Renal cortex interstitium (tissue), 11 donors: ENCODE results near the gene KDM4D. TPM values are rescaled to one million over a fixed set of nuclear protein-coding genes. Genes with fewer than 3 reads are reported as not detected.

Source experiments
- DNase-seq, 11 donors: peaks; one replicate each; pipeline ENCODE4 v3.0.0-alpha.2; 2013; ENCODE audit warnings: low read depth in 9 of 11, low spot score in 4 of 11; ENCODE audit errors: extremely low read depth in 1 of 11
- polyA plus RNA-seq, 3 donors: library from polyadenylated mRNA; unstranded; fragments of 120-200 nt; gene quantifications; one replicate each; pipeline ENCODE4 v1.2.1, GENCODE V29; 2013; ENCODE audit not compliant: insufficient read length in 3 of 3

Gene KDM4D
- polyA plus RNA-seq, 3 donors: 2.0 to 2.1 (median 2.0) TPM

- no peak for DNase-seq
Observed at GRCh38 chr11:94941131-94941530, 32.4 kb upstream of the KDM4D start.

DNA sequence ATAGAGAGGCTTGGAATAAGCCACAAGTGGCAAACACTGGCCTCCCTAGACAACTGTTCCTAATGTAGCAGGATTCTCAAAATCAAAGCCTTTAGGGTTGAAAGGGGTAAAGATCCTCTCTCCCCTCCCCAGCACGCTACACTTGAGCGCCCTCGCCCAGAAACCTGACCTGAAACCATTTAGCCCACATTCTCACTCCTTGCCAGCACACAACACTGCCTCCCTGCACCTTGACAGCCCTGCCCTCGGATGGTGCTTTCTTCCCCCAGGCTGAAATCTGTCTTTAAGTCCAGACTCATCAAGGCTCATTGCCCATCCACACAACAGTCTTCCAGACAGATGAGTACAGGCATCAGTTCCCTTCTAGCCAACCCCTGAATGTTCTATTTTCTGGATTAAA lies 26.7 kb upstream of the KDM4D start:
- DNase-seq: no peak

DNA sequence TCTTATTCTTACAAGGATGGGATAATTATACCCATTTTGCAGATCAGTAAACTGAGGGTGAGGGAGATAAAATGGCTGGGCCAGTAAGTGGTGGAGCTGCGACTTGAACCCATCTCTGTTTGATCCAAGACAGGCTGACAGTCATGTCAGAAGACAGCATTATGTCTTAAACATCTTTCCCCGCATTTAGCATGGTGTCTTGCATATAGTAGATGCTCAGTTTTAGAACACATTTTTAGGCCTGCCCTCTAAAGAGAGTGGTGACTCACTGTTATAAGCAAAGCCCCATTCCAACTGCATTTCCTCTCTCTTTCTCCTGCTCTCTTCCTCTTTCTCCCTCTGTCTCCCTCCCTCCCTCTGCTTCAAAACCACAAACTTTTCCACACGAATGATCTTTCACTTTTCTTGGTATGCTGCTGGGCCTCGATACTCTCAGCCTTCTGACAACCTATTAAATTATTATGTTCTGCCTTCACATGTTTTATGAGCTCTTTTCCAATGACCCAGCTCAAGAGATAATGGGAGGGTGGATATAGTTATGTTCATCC lies 25.4 kb upstream of the KDM4D start:
- DNase-seq: no peak

DNA sequence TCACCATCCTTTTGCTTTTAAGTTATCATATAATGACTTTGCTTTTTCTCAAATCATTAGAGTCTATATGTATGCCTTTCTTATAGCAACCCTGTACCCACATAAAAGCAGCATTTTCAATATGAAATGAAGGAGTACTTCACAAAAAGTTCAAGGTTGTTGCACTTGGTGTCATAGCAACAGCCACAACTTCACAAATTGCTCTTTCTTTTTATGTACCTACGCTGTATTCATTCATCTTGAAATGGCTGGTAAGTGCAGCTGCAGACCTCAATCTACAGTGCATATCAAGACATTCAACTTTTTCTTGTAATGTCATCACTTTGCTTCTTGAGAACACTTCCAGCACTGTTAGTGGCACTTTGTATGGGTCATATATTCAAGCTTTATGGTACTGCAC lies 18.8 kb upstream of the KDM4D start:
- no peak for DNase-seq

DNA sequence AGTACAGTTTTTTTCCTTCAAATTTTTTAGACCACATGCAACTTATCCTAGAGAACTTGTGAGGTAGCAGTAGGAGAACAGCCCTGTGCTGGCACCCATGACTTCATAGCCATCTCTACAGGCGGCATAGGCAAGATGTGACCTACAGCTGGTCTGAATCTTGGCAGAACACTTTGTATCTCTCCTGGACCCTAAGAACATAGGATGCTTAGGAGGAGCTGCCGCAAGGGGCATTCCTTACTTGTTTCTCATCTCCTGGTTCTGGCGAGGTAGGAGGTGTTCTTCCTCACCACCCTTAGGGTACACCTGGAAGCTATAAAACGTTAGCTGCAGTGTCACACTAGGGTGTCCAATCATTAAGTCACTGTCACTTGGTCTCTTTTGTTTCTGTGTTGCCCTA lies 16.5 kb upstream of the KDM4D start:
- DNase-seq: no peak

GRCh38 chr11:94958121-94958696 lies 15.3 kb upstream of the KDM4D start:
- no peak for DNase-seq

GRCh38 chr11:94959179-94959578 lies 14.3 kb upstream of the KDM4D start:
- no peak for DNase-seq

- DNase-seq: no peak
Observed at GRCh38 chr11:94960488-94960887, 13.0 kb upstream of the KDM4D start.

DNA sequence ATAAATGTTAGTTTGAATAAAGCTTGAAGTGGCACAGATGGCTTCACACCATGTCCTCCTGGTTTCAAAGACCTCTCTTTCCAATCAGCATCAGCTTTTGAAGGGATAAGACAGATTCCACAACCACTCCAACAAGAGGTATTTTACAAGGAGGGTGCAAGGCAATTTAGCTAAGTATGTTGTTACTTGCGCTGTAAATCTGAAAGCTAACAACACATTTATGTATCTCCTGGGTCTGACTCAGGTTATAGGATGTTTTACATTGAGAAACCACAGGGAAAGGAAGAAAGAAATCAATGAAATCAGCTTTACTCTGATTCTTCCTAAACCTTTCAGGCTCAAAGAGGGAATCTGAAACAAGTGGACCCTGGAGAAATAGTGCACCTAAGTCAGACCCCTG lies 12.3 kb upstream of the KDM4D start:
- no peak for DNase-seq

DNA sequence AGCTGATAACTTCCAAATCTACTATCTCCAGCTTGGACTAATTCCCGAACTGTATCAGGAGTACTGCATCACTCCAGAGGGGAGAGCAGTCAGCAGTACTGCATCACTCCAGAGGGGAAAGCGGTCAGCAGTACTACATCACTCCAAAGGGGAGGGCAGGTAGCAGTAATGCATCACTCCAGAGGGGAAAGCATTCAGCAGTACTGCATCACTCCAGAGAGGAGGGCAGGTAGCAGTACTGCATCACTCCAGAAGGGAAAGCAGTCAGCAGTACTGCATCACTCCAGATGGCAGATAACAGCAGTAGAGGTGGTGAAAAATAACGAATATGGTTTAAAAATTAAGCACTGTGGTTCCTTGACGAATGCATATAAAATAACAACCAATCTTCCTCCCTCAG lies 8.6 kb upstream of the KDM4D start:
- DNase-seq: no peak

GRCh38 chr11:94968334-94968958 lies 5.1 kb upstream of the KDM4D start:
- DNase-seq: no peak

DNA sequence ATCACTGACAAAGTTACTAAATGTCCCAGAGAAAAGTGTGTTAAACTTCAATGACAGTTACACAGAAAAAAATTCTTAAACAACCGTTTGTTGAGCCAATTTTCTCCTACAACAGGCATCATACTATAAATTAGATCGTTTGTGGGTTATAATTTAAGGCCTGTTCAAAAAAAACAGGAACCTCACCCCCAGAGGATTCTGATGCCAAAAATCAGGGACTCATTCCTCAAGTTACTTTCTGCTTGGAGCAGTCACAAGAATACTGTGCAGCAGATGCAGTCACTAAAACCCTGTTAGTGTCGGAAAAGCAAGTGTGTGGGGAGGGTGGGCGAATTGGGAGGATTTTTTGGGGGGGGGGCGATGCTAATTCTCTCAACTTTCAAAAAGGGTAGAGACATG lies 810 bp upstream of the KDM4D start:
- no peak for DNase-seq

DNA sequence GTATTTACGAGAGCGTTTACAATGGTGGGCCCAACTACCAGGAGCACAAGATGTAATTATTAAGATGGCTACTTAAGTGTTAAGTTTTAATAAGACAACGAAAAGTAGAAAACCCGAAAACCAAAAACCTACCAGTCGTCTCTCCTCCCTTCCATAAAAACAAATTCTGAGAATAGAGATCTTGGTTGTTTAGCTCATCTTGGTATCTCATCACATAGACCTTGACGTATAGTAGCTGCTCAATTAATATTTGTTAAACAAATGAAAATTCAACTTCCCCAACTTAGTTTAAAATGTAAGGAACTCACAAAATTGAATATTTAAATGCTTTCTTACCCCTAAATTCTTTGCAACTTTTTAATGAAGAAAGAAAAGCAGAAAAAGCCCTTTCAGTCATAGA lies 669 bp downstream of the KDM4D start:
- no peak for DNase-seq

- DNase-seq: no peak
Observed at GRCh38 chr11:94975599-94975998, 2.1 kb downstream of the KDM4D start.

DNA sequence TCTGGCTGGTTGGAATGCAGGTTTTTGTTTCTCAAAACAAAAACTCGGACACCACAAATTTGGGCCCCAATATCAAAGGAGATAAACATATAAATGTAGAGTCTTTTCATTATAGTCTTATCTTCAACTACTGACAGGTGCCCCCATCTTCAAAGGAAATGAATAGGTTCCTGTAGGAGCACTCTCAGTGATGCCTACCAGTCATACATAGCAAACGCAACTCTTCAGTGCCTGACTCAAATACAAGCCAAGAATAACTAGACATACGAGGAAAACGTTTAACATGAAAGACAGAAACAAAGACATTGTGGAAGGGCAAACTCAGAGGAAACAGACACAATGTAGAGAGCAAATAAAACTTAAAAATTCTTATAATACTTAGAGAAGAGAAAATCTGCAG lies 13.9 kb downstream of the KDM4D start:
- no peak for DNase-seq

- DNase-seq: no peak
Observed at GRCh38 chr11:94988748-94989147, 15.2 kb downstream of the KDM4D start.

GRCh38 chr11:94993400-94993943 lies 20.0 kb downstream of the KDM4D start:
- DNase-seq: no peak

DNA sequence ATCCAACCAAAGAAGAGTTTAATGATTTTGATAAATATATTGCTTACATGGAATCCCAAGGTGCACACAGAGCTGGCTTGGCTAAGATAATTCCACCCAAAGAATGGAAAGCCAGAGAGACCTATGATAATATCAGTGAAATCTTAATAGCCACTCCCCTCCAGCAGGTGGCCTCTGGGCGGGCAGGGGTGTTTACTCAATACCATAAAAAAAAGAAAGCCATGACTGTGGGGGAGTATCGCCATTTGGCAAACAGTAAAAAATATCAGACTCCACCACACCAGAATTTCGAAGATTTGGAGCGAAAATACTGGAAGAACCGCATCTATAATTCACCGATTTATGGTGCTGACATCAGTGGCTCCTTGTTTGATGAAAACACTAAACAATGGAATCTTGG lies 23.9 kb downstream of the KDM4D start:
- DNase-seq: no peak

DNA sequence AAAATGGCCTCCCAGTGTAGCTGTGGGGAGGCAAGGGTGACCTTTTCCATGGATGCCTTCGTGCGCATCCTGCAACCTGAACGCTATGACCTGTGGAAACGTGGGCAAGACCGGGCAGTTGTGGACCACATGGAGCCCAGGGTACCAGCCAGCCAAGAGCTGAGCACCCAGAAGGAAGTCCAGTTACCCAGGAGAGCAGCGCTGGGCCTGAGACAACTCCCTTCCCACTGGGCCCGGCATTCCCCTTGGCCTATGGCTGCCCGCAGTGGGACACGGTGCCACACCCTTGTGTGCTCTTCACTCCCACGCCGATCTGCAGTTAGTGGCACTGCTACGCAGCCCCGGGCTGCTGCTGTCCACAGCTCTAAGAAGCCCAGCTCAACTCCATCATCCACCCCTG lies 24.8 kb downstream of the KDM4D start:
- no peak for DNase-seq

DNA sequence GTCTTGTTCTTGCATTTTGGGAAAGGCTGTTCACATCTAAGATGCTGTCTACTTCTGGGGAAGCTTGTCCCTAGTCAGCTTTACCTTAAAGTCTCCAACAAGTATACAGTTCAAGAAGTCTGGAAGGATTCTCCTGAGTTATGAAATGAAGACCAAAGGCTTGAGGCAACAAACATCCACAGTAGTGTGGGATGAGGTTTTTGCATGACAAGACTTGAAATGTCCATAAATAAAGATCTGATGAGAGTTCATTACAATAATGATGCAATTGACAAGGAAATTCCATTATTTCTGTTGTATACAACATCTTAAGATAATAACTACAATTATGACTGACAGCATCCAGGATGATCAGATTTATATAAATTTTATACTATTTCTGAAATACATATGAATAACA lies 30.2 kb downstream of the KDM4D start:
- DNase-seq: no peak

DNA sequence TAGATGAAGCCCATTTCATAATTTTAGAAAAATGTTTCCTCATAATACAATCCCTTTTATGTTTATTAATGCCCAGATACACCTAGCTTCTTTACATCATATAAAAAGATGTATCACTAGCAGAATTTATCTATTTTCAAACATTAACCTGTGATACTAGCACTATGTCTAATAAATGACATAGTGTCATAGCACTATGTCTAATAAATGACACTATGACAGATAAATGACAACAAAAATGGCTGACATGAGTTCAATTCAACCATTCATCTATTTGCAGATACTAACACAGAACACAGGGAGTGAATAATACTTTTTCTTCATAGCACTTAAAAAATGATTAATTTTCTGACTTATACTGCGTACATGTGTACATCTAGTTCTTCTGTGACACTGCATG lies 32.1 kb downstream of the KDM4D start:
- DNase-seq: no peak
